Right forelimb (tissue), 1 donor: ENCODE measurements around the gene ANKRD13A.
"Not testable (repeated sequence)": the region's sequence is repeated elsewhere in the genome, so short reads cannot be mapped to it uniquely, and the experiment has no call there.

ENCODE experiments used
- DNase-seq: peaks from one replicate; pipeline ENCODE4 v3.0.0-alpha.2; 2018

The ANKRD13A gene

DNA sequence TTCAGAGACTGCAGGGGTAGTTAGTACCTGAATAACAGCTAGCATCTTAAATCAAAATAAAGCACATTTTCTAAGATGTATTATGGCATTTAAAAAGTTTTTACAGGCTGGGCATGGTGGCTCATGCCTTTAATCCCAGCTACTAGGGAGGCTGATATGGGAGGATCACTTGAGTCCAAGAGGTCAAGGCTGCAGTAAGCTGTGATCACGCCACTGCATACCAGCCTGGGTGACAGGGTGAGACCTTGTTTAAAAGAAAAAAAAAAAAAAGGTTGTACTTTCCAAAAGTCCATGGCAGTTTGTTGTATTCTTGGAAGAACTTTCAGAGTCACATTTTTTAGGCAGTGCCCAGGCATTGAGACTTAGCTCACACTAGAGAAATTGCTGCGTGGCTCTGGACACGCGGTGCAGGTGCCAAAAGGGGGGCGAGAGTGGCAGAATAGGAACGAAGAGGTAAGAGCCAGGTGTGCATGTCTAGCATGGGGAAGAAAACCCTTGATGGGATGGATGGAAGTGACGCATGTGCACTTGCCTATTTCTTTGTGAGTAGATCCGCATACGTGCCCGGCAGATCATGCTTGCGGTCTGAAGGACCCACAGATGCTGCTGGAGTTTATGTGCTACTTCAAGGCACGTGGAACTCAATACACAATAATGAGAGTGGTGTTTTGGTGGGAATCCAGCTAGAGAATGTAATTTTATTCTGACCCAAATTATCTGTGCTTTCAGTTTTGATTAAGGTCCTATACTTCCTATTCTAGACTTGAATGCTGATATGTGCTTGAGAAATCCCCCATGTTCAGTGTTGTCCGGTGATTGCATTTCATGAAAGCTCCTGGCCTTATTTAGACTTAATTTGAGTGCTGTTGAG is 11.9 kb downstream of the ANKRD13A start:
- no peak for DNase-seq

DNA sequence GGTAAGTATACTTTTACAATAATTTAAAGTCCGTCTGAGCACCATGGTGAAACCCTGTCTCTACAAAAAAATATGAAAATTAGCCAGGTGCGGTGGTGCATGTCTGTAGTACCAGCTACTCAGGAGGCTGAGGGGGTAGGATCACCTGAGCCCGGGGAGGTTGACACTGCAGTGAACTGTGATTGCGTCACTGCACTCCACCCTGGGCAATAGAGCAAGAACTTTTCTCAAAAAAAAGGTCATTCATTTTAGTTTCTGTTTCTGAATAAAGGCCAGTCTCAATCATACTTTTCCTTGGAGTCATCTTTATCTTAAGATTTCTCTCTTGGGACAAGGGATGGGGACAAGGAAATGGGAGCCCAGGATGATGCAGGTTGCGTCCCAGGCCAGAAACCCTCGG is 12.9 kb downstream of the ANKRD13A start:
- DNase-seq = no peak

DNA sequence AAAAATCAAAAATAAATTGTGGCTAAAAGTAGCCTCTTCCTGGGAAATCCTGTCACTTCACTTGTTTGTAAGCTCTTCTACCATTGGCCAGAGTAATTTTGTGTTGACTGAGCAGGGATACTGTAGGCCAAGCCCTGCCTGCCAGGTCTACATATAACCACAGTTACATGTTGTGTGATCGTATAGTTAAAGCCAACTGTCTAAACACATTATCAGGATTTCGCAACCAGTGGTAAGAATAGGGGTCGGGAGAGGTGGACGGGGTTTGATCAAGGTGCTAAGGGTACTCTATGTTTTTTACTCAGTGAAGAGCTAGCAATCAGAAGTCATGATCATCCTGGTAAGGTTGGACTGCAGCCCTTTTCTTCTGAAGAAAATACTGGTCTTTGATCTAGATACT is 13.4 kb downstream of the ANKRD13A start:
- no peak for DNase-seq

DNA sequence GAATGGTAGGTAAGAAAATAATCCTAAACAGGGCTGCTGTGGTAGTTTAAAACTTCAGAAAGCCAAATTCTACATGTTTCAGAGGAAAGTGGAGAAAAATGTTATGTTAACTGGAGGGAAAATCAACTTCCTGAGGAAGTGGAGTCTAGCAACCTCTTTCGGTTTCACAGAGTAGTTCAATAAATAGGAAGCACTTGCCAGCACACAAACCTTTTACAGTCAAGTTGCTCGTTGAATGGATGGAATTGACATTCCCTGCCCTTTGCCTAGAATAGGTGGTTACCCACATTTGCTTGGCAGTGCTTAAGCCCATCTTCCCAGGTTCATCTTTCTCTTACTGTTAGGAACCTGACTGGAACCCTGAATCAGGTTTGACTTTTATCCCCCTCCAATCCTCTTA is 15.9 kb downstream of the ANKRD13A start:
- no peak for DNase-seq

DNA sequence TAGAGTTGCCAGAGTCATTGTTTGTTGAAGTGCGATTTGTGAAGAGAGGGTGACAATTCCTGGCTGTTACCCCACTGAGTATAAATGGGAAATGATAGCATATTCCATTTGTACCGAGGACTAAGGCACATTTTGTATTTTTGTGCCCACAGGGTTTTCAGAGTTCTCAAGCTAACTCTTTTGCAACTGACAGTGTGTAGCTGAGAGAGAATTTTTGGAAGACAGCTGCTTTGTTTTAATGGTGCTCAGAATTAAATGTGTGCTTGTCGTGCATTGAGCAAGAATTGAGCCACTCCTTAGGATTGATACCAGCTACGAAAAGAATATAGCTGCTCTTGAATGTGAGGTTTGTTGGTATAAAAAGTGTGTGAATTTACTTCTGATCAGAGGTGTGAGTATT is 21.7 kb downstream of the ANKRD13A start:
- DNase-seq = no peak

DNA sequence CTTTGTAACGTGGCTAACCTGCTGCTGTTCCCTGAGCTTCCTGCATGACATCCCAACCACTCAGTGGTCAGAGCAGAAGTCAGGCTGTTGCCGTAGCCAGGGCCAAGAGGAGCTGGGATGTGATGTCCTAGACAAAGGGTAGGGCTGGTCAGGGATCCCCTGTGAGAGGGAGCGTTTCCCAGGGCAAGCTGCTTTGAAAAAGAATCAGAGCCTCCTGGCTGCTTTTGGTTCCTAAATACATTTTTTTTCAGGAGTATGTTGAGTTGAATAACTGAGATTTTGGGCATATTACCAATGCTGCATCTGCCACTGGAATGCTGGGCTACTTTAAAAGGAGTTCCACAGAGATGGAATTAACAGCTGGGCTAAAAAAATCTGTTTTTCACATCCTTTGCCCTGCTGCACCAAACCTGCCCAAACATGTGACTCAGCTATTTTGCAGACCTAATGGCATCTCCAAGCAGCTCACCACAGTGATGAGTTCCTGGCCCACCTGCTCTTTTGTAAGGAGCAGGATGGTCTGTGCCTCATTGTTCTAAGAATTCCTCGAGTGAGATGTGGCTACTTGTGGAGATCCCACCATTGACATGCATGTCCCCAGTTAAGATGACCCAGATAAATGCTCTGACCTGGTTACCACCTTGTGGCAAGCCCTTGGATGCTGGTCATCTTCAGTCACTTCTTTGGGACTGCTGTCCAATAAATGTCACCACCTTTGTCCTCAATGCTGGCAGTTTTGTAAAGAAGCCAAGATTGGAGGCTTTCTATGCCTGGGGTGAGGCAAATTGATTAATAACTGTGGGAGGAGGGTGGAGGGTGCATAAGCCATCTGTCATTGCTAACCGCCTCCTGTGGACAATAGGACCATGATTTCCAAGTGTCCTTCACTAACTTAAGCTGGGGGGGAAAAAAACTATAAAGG is 24.1 kb downstream of the ANKRD13A start:
- DNase-seq = peak; percentile 56

DNA sequence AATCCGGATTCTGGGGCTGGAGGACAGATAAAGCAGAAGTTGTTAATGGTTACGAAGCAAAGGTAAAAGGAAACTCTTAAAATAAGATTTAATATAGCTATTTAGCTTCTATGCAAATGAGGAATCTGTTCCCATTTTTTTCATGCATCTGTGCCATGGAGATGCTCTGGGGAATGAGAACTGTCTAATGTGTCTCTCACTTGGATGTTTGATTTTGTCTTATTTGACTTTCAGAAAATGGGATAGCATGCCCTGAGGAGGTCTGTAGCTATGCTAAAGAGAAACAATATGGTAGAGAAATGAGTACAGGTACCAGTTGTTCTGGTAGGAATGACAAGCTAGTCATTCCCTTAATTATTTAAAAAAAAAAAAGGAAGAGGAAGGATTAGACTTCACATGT is 24.8 kb downstream of the ANKRD13A start:
- DNase-seq = no peak

DNA sequence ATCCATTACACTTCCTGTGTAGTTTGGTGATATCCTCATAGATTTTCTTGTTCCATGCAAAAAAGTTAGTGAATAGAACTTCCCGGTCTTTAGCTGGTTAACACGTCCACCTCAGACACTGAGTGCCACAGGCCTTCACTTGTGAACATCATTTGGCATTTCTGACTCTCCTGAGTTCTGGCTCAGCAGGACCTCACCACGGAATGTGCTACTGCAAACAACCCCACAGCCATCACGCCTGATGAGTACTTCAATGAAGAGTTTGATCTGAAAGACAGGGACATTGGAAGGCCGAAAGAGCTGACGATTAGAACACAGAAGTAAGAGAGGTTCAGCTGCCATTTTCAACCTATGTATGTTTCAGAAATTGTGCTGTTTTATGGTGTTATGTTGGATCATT is 29.1 kb downstream of the ANKRD13A start:
- DNase-seq = no peak

DNA sequence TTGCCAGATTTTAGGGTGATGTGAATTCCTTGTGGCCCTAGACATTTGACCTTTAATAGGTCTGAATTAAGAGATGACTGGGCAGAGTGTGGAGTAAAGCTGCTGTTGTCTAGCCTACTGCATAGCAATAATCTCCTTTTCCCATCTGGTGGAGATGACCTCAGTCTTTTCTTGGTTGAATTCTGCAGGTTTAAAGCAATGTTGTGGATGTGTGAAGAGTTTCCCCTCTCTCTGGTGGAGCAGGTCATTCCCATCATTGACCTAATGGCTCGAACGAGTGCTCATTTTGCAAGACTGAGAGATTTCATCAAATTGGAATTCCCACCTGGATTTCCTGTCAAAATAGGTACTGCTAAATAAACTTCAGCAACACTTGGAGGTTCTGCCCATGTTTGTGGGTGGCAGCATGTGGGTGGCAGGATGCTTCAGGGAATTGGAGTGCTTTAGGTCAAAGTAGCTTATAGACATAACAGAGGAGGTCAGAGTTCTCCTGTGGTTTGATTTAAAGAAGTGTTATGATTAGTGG is 30.1 kb downstream of the ANKRD13A start:
- DNase-seq = no peak

DNA sequence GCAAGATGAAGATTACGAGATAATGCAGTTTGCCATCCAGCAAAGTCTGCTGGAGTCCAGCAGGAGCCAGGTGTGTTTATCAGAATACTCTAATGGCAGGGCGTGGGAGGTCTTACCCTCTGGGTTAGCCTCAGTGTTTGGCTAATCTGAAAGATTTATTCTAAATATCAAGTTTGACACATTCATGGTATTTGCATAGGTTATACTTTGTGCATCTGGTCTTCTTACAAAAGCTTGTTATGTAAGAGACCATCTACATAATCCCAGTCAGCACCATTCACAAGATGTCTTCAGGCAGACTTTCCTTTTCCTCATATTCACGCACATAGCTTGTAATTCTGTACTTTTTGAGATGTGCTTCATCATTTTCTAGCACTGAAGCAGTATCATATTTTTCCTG is 34.7 kb downstream of the ANKRD13A start:
- DNase-seq = no peak

DNA sequence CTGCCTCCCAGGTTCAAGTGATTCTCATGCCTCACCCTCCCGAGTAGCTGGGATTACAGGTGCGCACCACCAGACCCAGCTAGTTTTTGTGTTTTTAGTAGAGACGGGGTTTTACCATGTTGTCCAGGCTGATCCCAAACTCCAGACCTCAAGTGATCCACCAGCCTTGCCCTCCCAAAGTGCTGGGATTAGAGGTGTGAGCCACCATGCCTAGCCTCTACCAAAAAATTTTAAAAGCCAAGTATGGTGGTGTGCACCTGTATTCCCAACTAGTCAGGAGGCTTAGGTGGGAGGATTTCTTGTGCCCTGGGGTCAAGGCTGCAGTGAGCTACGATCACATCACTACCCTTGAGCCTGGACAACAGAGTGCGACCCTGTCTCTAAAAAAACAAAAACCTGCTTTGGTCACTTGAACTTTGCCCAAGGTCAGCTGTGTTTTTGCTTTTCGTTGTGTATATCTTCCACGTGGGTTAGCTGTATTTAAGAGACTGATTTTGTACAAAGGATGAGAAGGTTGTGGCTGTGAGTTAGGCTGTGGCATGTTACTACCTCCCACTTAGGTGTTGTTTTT is 36.4 kb downstream of the ANKRD13A start:
- no peak for DNase-seq

DNA sequence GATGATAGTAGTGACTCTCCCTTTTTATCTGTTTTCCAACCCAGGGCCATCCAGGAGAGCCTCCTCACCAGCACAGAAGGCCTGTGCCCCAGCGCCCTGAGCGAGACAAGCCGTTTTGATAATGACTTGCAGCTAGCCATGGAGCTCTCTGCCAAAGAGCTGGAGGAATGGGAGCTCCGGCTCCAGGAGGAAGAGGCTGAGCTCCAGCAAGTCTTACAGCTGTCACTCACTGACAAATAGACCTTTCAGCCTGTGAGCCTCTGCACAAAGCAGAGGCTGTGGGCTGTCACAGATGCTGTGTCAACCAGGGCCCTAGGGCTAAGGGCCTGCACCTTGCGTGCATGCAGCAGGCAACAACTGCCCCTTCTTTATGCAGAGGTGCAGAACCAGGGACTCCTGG is 38.1 kb downstream of the ANKRD13A start:
- no peak for DNase-seq

DNA sequence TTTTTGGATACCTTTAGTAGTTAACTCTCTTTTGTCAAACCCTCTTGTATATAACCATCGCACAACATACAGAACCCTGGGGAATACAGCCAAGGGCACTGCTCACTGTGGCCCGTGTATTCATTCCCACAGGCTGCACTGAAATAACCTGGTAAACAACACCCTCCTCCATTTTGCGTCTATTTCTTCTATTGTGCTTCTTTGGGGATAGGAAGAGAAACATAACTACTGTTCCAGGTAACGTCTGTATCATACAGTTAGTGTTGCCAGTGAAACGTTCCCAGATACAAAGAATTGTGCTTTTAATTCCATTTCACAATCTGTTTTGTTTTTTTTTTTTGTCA is 39.5 kb downstream of the ANKRD13A start:
- no peak for DNase-seq

DNA sequence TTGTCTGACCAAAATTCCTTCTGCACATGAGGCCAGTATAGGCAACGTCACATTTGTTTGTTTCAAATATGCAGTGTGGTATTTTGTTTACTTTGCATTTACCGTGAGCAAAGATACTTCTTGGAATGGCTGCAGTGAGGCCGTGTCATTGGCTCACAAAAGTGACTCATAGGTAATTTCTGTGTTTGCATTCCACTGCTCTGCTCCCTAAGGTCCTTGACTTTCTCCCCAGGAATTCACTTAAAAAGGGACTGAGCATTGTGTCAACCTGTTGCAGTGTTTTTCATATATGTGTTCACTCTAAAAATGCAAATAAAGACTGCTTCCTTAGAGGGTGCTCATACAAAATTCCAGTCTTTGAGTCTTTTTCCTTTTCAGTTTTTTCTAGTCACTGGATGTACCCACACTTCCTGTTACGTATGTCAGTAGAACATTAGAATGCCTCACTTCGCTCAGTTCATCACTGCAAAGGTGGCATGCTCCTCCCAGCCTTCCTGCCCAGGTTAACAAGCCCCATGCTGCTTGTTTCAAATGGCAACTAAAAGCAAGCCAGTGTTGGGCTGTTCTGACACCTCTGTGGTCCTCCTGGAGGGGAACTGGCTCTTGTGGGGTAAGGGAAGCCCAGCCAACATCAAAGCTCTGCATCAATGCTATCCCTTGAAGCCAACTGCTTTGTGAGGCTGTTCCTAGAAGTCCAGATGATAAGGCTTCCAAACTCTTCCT is 40.0 kb downstream of the ANKRD13A start:
- DNase-seq = no peak

DNA sequence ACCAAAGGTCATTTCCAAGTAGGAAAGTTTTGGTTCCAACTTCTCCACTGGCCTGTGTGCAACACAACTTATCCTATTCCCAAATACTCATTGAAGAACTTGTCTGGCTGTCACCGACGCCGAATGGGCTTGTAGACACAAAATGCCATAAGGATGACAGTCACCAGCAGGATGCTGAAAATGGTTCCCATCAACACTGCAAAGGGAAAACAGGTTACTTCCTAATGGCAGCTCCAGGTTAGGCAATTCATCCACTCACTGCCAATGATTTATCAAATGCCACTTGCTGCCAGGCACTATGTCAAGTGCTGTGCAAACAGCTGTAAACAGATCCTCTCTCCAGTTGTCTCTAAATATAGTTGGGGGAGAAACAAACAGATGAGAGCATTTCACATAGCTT is 43.0 kb downstream of the ANKRD13A start:
- no peak for DNase-seq

DNA sequence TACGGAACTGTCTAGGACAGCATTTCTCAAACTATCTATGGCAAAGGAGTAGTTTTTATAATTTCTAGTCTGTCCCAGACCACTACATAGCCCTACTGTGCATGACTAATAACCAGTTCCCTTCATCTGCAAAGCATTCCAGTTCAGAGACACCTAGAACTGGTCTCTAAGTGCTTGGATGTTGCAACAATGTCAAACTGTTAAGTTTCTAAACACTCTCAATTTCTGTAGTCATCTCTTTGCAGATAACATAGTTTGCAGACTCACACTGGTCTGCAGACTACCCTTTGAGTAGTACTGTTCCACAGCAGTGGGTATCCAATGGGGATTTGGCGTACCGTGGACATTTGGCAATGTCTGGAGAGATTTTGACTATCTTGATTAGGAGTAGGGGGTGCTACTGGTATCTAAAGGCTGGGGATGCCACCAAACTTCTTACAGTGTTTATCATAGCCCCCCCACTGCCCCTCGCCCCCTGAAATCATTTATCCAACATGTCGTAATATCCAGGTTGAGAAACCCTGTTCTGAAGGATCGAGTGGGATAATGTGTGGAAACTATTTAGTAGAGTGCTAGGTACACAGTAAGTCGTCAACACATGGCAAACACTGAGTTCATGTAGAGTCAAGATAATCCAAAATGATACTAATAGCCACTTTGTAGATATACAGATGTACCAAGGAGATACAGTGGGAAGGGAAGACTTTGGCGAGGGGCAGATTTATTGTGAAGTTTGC is 47.4 kb downstream of the ANKRD13A start:
- no peak for DNase-seq

DNA sequence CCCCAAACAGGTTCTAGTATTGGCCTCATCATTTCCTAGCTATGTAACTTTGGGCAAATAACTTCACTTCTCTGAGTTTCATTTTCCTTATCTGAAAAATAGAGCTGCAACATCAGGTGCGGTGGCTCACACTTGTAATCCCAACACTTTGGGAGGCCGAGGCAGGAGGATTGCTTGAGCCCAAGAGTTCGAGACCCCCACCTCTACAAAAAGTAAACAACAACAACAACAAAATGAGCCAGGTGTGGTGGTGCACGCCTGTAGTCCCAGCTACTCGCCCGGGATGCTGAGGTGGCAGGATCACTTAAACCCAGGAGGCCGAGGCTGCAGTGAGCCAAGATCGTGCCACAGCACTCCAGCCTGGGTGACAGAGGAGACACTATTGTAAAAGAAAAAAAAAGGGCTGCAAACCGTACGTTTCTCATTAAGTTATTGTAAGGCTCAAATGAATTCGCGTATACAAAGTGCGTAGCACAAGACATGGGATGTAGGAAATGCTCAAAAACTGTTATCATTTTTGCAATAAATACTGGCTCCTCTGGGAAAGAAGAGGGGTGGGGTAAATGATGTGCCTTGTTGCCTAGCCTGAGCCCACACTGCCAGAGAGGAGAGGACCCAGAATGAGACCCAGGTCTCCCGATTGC is 48.2 kb downstream of the ANKRD13A start:
- no peak for DNase-seq

DNA sequence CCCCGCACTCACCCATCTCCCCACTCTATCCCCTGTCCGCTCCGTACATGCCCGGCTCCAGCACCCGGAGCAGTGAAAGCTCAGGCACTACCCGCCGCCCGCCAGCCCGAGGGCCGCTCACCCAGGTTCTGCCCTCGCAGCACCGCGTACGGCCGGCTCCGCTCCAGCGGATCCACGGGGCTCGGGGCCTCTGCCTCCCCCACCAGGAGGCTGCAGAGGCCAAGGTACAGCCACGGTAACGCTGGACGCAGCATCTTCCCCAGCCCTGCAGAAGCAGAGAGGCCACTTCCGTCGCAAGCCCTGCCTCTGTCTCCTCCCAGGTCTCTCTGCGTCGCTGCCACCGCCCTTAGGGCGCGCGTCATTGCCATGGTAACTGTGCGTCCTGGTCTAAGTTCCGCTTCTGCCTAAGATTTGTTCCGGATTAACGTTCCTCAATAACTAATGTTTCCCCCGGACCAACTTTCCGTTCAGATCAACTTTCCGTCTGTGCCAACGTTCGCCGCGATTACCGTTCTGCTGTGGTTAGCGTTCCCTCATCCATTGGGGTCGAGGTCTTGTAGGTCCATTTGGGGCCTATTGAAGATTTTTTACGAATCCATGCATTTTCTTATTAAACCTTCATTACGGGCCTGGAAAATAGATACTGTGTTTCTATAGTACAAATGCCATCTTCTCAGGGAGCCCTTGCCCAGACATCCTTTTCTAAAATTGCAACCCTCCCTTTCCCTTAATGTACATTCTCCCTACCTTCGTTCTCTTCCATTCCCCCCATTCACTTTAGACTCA is 49.2 kb downstream of the ANKRD13A start, which contains the start of gene C12orf76:
C12orf76 (minus strand) TSS at position 281 of the 786 bp plus-strand sequence; CDS start at position 254, 27 bp downstream.
- peak; percentile 94 for DNase-seq

DNA sequence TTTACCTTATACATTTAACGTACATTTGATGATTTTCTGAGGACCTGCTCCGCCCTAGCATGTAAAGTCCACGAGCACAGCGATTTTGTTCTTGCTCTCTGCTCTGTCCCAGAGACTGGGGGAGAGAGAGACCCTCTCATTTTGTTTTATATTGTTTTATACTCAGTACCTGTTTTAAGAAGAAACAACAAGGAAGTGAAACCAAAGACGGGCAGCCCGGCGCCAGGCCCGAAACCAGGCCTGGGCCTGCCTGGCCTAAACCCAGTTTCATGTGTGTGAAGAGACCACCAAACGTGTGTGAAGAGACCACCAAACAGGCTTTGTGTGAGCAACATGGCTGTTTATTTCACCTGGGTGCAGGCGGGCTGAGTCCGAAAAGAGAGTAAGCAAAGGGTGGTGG is 49.8 kb downstream of the ANKRD13A start:
- not testable (repeated sequence) for DNase-seq

DNA sequence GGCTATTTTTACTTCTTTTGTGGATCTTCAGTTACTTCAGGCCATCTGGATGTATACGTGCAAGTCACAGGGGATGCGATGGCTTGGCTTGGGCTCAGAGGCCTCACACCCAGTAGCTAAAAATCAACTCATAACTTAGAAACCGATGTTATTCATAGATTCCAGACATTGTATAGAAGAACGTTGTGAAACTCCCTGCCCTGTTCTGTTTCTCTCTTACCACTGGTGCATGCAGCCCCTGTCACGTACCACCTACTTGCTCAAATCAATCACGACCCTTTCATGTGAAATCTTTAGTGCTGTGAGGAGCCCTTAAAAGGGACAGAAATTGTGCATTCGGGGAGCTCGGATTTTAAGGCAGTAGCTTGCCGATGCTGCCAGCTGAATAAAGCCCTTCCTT is 50.4 kb downstream of the ANKRD13A start:
- DNase-seq = not testable (repeated sequence)
